Bronchial epithelial cell (primary cell): ENCODE measurements around the gene RBM47. TPM values are rescaled to one million over a fixed set of nuclear protein-coding genes. Genes with fewer than 3 reads are reported as not detected.
"Not testable (repeated sequence)": the region's sequence is repeated elsewhere in the genome, so short reads cannot be mapped to it uniquely, and the experiment has no call there.

ENCODE experiments used
- DNase-seq: peaks from one replicate; pipeline ENCODE4 v3.0.0-alpha.2; 2010; ENCODE audit warnings: low read depth
- FAIRE-seq: peaks from 2 replicates; lab custom pipeline; 2011; peaks lifted over from hg19 to GRCh38; lab: Jason Lieb, UNC
- H3K27me3 ChIP-seq: 2 replicates; pipeline ENCODE4 v1.5.1; 2011; ENCODE audit warnings: low read length; ENCODE audit not compliant: control insufficient read depth, insufficient read depth
- H3K36me3 ChIP-seq: 2 replicates; pipeline ENCODE4 v1.5.1; 2011; ENCODE audit warnings: low read length; ENCODE audit not compliant: control insufficient read depth, insufficient read depth
- H3K4me3 ChIP-seq: 2 replicates; pipeline ENCODE4 v1.5.1; 2011; ENCODE audit warnings: mild to moderate bottlenecking, low read depth, low read length, control low read depth
- CTCF ChIP-seq: IDR thresholded peaks from 2 replicates; pipeline ENCODE4 v1.5.1; 2011; ENCODE audit warnings: mild to moderate bottlenecking, moderate library complexity, low read length, control low read depth, inconsistent platforms; ENCODE audit not compliant: insufficient read depth, severe bottlenecking
- total RNA-seq: library from RNA; depleted of rRNA; stranded (reverse); fragments of >200 nt; gene quantifications from 2 replicates; pipeline ENCODE4 v1.2.1, GENCODE V29; 2014

Gene RBM47
- total RNA-seq, 1 donor from 2014 or later = 35.0 TPM

- H3K4me3 ChIP-seq = no peak overlapping the region
- FAIRE-seq = no peak
- DNase-seq = no peak
- H3K36me3 ChIP-seq = peaks cover 19% of the 10 kb centered on the region
- H3K27me3 ChIP-seq = no peaks in the 10 kb centered on the region
- TF ChIP-seq CTCF = no peak
These were observed 191.2 kb downstream of the RBM47 start for GRCh38 chr4:40438384-40439026.

GRCh38 chr4:40437741-40438383 is 191.8 kb downstream of the RBM47 start:
- no peak for DNase-seq
- TF ChIP-seq CTCF = no peak
- Histone ChIP-seq H3K36me3 (peaks cover 19% of the 10 kb centered on the region), H3K4me3 (no peak overlapping the region), H3K27me3 (no peaks in the 10 kb centered on the region)
- no peak for FAIRE-seq

- DNase-seq, FAIRE-seq, H3K27me3 ChIP-seq, H3K4me3 ChIP-seq: not testable (repeated sequence)
- peaks cover 21% of the 10 kb centered on the region for H3K36me3 ChIP-seq
These were observed 194.4 kb downstream of the RBM47 start for GRCh38 chr4:40435306-40435705.

GRCh38 chr4:40434126-40434687 is 195.5 kb downstream of the RBM47 start:
- H3K27me3 ChIP-seq = no peaks in the 10 kb centered on the region
- DNase-seq (no peak), FAIRE-seq (no peak)
- peaks cover 21% of the 10 kb centered on the region for H3K36me3 ChIP-seq
- no peak overlapping the region for H3K4me3 ChIP-seq
- no peak for TF ChIP-seq CTCF

- H3K4me3 ChIP-seq = no peak overlapping the region
- no peak for TF ChIP-seq CTCF
- FAIRE-seq (no peak), DNase-seq (no peak)
- H3K27me3 ChIP-seq = no peaks in the 10 kb centered on the region
- H3K36me3 ChIP-seq = peaks cover 13% of the 10 kb centered on the region
These were observed 197.2 kb downstream of the RBM47 start for GRCh38 chr4:40432504-40432903.

- DNase-seq, H3K27me3 ChIP-seq, H3K4me3 ChIP-seq, FAIRE-seq: not testable (repeated sequence)
- peaks cover 11% of the 10 kb centered on the region for H3K36me3 ChIP-seq
These were observed 201.8 kb downstream of the RBM47 start for GRCh38 chr4:40427871-40428270.
